OCI-LY7 (cell line): ENCODE results near the gene SERPINA4. TPM values are rescaled to one million over a fixed set of nuclear protein-coding genes. Genes with fewer than 3 reads are reported as not detected.

Source experiments
- BruUV-seq: library from RNA; stranded (reverse); fragments of 400-500 nt; replicated peaks from 2 replicates; lab custom pipeline; 2021; lab: Mats Ljungman, UMichigan
- CTCF ChIA-PET: fragments of 300-600 bp; sonication (Branson Sonifier 250); formaldehyde crosslinking; loops from one replicate; lab custom pipeline; 2022; ENCODE audit warnings: antibody characterized with exemption; ENCODE audit not compliant: unreplicated experiment; lab: Charles Lee
- POLR2A ChIA-PET: fragments of 300-600 bp; sonication (Branson Sonifier 250); formaldehyde crosslinking; loops from one replicate; lab custom pipeline; 2022; ENCODE audit warnings: antibody characterized with exemption; lab: Charles Lee
- DNase-seq: peaks from one replicate; pipeline ENCODE4 v3.0.0-alpha.2; 2015; ENCODE audit warnings: low spot score
- H2AFZ ChIP-seq: fragments of 200-600 bp; sonication (generic), shearing (Covaris generic); 2 replicates; pipeline ENCODE4 v1.6.1; 2014; ENCODE audit warnings: mild to moderate bottlenecking, antibody characterized with exemption, low read length, moderate library complexity
- H3K27ac ChIP-seq: fragments of 200-600 bp; sonication (generic); 2 replicates; pipeline ENCODE4 v1.5.1; 2014; ENCODE audit warnings: mixed run types, low read depth, mild to moderate bottlenecking, moderate library complexity, low read length, inconsistent platforms; ENCODE audit not compliant: poor library complexity, severe bottlenecking
- H3K36me3 ChIP-seq: fragments of 200-600 bp; sonication (generic); 2 replicates; pipeline ENCODE4 v1.6.1; 2014; ENCODE audit warnings: mild to moderate bottlenecking, antibody characterized with exemption, low read length, moderate library complexity, mixed read lengths; ENCODE audit not compliant: insufficient read depth
- H3K4me1 ChIP-seq: fragments of 200-600 bp; sonication (generic); 2 replicates; pipeline ENCODE4 v1.5.1; 2014; ENCODE audit warnings: mild to moderate bottlenecking, low read length; ENCODE audit not compliant: insufficient read depth, poor library complexity, severe bottlenecking
- H3K4me2 ChIP-seq: fragments of 200-600 bp; sonication (generic); 2 replicates; pipeline ENCODE4 v1.6.1; 2014; ENCODE audit warnings: mild to moderate bottlenecking, low read length
- H3K4me3 ChIP-seq: fragments of 200-600 bp; sonication (generic); 2 replicates; pipeline ENCODE4 v1.5.1; 2014; ENCODE audit warnings: mild to moderate bottlenecking, low read depth, low read length; ENCODE audit not compliant: poor library complexity, severe bottlenecking
- H3K79me2 ChIP-seq: fragments of 200-600 bp; sonication (generic); 2 replicates; pipeline ENCODE4 v1.6.1; 2016; ENCODE audit warnings: low read depth, mild to moderate bottlenecking, low read length, moderate library complexity, mixed read lengths; ENCODE audit not compliant: insufficient read depth
- H3K9me2 ChIP-seq: fragments of 200-600 bp; sonication (generic); 2 replicates; pipeline ENCODE4 v1.6.1; 2016; ENCODE audit warnings: mild to moderate bottlenecking, low read length, mixed read lengths; ENCODE audit not compliant: insufficient read depth
- H3K9me3 ChIP-seq: fragments of 200-600 bp; sonication (generic); 2 replicates; pipeline ENCODE4 v1.6.1; 2014; ENCODE audit warnings: mild to moderate bottlenecking, mixed run types, low read length, mixed read lengths
- H4K20me1 ChIP-seq: fragments of 200-600 bp; sonication (generic); 2 replicates; pipeline ENCODE4 v1.6.1; 2014; ENCODE audit warnings: mild to moderate bottlenecking, antibody characterized with exemption, low read length, moderate library complexity, mixed read lengths; ENCODE audit not compliant: insufficient read depth
- CTCF ChIP-seq: fragments of 200-600 bp; sonication (generic); conservative IDR thresholded peaks from 2 replicates; pipeline ENCODE4 v1.5.1; 2014; ENCODE audit warnings: mild to moderate bottlenecking, antibody characterized with exemption, low read length, moderate library complexity, mixed read lengths
- EZH2phosphoT487 ChIP-seq: fragments of 200-600 bp; sonication (generic); IDR thresholded peaks from 2 replicates; pipeline ENCODE4 v1.6.1; 2018; ENCODE audit warnings: low read depth, borderline replicate concordance, mild to moderate bottlenecking, mixed run types, antibody characterized with exemption, low read length, moderate library complexity, mixed read lengths
- intact Hi-C: fragments of 100-400 bp; cut with micrococcal nuclease; formaldehyde crosslinking; loops from one replicate; pipeline ENCODE4 v1.10.0; 2022; ENCODE audit not compliant: unreplicated experiment
- total RNA-seq, 2 experiments: library from RNA; depleted of rRNA in 1 of 2; stranded (reverse); fragments of >200 nt in 1 of 2; shearing (Covaris generic) in 1 of 2; gene quantifications; 2 replicates each; pipeline ENCODE4 v1.2.3, GENCODE V29; 2014 to 2022

Gene SERPINA4
- total RNA-seq, 2 experiments from 2014 or later: not detected

GRCh38 chr14:94560291-94560665 lies 964 bp upstream of the SERPINA4 start:
- H3K4me1 ChIP-seq: no peaks in the 10 kb centered on the region
- no peaks in the 10 kb centered on the region for H3K79me2 ChIP-seq
- no peak for DNase-seq
- no peak overlapping the region for H2AFZ ChIP-seq
- ChIA-PET CTCF (no interaction called here), POLR2A (no interaction called here)
- H3K4me2 ChIP-seq: no peak overlapping the region
- no peaks in the 10 kb centered on the region for H3K36me3 ChIP-seq
- no peaks in the 10 kb centered on the region for H3K9me2 ChIP-seq
- no peak overlapping the region for H3K27ac ChIP-seq
- intact Hi-C loops: no loop called here
- no TSS peak for BruUV-seq
- TF ChIP-seq EZH2phosphoT487 (no peak), CTCF (no peak)
- H3K4me3 ChIP-seq: no peak overlapping the region
- no peaks in the 10 kb centered on the region for H3K9me3 ChIP-seq
- no peaks in the 10 kb centered on the region for H4K20me1 ChIP-seq

- DNase-seq: no peak
- Histone ChIP-seq H3K4me2 (no peak overlapping the region), H2AFZ (no peak overlapping the region), H3K9me2 (no peaks in the 10 kb centered on the region), H3K4me1 (no peaks in the 10 kb centered on the region), H3K79me2 (no peaks in the 10 kb centered on the region), H3K36me3 (no peaks in the 10 kb centered on the region), H3K27ac (no peak overlapping the region), H3K9me3 (no peaks in the 10 kb centered on the region), H3K4me3 (no peak overlapping the region), H4K20me1 (no peaks in the 10 kb centered on the region)
- POLR2A ChIA-PET: no interaction called here
- BruUV-seq: no TSS peak
- TF ChIP-seq CTCF (no peak), EZH2phosphoT487 (no peak)
- intact Hi-C loops: no loop called here
- CTCF ChIA-PET: no interaction called here
Measured at GRCh38 chr14:94561656-94562010, 391 bp downstream of the SERPINA4 start.

GRCh38 chr14:94562022-94562421 lies 780 bp downstream of the SERPINA4 start:
- DNase-seq: no peak
- Histone ChIP-seq H3K36me3 (no peaks in the 10 kb centered on the region), H2AFZ (no peak overlapping the region), H3K4me3 (no peak overlapping the region), H3K27ac (no peak overlapping the region), H4K20me1 (no peaks in the 10 kb centered on the region), H3K79me2 (no peaks in the 10 kb centered on the region), H3K9me2 (no peaks in the 10 kb centered on the region), H3K4me2 (no peak overlapping the region), H3K9me3 (no peaks in the 10 kb centered on the region), H3K4me1 (no peaks in the 10 kb centered on the region)
- ChIA-PET POLR2A (no interaction called here), CTCF (no interaction called here)
- TF ChIP-seq EZH2phosphoT487: no peak
- TF ChIP-seq CTCF: no peak
- no TSS peak for BruUV-seq
- intact Hi-C loops: no loop called here
